Activated CD4-positive, alpha-beta T cell treated with anti-CD3 and anti-CD28 coated beads, Interleukin-2, amount 50 U/mL, for 16 hours (primary cell): ENCODE results near the gene RNF135.
"Not testable (repeated sequence)": the region's sequence is repeated elsewhere in the genome, so short reads cannot be mapped to it uniquely, and the experiment has no call there.

Experiments used
- DNase-seq: peaks from one replicate; pipeline ENCODE4 v3.0.0-alpha.2; 2020

The RNF135 gene

DNA sequence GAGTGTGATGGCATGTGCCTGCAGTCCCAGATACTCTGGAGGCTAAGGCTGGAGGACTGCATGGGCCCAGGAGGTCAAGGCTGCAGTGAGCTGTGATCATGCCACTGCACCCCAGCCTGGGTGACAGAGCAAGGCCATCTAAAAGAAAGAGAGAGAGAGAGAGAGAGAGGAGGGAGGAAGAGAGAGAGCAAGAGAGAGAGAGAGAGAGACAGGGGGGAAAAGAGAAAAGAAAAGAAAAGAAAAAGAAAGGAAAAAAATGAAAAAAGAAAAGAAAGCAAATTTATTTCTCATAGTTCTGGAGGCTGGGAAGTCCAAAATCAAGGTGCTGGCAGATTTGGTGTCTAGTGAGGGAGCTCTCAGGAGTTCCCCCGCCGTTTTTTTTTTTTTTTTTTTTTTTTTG is 33.3 kb downstream of the RNF135 start:
- DNase-seq = no peak

DNA sequence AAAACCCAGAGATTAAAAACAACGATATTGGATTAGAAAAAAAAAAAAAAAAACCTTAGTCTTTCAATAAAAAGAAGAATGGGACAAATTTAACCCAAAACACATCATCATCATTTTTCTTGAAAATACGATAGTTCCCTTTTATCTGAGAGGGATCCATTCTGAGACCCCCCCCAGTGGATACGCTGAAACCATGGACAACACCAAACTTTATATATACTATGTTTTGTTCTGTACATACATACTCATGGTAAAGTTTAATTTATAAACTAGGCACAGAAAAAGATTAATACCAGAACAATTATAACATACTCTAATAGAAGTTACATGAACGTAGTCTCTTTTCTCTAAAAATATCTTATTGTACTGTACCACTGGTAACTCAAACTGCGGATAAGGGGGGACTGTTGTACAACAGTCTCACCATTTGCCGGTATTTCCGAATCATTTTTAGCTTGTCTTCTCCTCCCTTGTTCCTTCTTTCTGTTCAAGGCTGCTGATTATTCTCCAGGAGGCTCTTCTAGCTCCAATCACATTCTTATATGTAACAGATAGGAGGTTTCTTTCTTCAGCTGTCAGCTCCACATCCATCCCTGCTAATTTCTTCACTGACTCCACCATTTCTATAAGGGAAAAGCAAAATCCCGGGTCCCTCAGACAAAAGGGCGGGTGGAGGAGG is 37.0 kb downstream of the RNF135 start:
- no peak for DNase-seq

DNA sequence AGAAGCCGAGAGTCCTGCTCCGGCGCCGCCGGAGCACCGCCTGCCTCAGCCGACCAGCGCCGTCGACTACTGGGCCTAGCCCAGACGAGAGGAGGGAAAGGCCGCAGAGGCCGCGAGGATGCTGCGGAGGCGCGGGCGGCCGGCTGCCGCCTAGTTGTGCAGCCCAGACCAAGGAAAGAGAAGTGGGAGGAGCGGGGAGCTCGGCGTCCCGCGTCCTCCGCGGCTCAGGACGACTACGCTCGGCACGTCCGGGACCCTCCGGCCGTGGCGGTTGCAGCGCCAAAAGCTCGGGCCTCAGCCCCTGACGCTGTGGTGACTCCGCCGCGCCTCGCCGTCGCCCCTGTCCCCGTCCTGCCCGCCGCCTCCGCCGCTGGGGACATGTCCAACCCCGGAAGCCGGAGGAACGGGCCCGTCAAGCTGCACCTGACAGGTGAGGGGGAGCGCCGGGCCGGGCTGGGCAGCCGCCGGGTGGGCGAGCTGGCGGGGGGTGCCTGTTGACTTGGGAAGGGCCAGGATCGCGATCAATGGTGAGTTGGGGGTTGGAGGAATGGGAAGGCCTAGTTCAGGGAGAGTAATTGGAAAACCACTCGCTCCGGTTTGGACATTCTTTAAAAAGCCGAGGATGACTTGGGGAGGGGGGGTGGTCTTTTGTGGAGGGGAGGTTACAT is 37.7 kb downstream of the RNF135 start:
- DNase-seq = peak; percentile 51

DNA sequence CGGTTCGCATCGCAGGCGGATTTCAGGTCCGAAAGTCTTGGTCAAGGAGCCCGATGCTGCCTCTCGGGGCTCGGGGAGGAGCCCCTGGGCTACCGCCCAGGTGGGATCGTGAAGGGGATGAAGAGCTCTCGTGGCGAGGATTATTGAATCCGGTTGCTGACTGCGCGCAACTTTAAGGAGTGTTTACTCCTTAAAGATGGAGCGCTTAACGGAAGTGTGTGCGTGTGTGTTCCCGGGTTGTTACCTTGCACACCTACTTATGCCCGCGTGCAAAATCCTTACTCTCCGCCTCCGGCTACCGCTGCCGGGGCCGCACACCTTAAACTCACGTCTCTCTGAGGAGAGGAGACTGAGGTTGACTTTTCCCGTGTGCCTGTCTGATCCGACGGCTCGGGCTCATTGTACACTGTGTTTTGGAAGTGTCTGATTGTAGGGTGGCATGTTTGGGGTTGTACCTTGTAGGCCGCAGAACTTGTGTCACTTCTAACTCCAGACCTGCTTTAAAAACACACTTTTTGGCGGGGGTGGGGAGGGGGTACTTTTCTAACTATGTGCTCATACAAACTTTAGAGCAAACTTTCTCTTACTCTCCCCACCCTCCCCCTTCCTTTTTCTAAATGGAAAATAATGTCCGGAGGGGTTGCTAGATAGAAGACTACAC is 38.3 kb downstream of the RNF135 start:
- DNase-seq = not testable (repeated sequence)

DNA sequence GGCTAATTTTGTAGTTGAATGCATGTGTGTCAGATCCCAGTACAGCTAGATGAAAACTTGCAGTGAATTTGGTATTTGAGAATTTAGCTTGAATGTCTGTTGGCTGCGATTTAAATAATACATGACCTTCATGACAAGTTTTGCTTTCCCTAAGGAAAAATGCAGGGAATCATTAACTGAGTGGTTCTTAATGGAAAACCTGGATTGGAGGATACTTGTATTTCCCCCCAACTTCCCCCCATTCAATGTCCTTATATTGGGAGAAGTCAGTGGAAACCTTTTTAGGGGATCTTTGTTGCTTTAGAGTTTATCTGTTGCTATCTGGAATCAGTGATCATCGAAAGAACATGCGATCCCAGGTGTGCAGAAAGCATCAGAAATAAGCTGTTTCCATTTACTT is 39.2 kb downstream of the RNF135 start:
- not testable (repeated sequence) for DNase-seq

DNA sequence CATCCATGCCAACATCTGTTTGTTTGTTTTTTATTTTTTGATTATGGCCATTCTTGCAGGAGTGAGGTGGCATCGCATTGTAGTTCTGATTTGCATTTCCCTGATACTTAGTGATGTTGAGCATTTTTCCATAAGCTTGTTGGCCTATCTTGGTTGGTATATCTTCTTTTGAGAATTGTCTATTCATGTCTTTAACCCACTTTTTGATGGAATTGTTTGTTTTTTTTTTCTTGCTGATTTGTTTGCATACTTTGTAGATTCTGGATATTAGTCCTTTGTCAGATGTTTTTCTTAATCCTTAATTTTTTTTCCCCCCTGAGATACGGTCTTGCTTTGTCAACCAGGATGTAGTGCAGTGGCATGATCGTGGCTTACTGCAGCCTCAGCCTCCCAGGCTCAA is 43.0 kb downstream of the RNF135 start:
- no peak for DNase-seq

DNA sequence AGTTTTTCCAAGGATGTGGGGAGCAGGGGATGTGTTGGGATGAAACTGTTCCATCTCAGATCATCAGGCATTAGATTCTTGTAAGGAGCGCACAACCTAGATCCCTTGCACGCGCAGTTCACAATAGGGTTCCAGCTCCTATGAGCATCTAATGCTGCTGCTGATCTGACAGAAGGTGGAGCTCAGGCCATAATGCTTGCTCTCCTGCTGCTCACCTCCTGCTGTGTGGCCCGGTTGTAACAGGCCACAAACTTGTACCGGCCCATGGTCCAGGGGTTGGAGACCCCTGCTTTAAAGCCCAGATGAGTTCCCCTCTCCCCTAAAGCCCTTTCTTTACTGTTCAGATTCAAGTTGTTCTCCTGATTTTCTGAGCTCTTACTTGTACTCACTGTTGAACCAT is 44.8 kb downstream of the RNF135 start:
- DNase-seq = no peak

DNA sequence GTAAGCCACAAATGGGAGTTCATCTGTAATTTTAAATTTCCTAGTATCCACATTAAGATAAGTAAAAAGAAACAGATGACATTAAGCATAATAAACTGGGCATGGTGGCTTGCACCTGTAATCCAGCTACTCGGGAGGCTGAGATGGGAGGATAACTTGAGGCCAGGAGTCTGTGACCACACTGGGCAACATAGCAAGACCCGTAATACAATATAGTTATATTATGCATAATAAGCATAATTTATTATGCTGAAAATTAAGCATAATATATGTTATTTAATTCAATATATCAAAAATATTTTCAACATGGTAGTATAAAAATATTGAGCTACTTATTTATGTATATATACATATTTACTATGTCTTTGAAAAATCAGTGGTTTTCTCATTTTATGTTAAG is 48.2 kb downstream of the RNF135 start:
- DNase-seq = no peak

DNA sequence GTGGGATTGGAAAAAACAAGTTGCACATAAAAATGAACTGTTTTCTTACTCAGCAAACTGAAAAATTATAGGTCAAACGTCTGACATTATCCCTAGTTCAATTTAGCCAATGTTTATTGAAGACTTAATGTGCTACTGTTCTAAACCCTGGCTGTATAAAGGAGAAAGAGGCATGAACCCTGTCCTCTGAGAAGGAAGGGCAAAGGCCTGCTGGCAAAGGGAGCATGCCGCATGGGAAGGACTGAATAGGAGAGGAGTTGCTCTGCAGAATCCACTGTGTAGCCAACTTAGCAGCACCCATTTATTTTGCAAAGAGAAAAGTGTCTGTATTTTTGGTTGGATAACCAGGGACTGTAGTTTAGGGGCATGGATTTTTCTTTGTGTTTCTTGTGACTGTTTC is 52.3 kb downstream of the RNF135 start:
- DNase-seq = not testable (repeated sequence)

DNA sequence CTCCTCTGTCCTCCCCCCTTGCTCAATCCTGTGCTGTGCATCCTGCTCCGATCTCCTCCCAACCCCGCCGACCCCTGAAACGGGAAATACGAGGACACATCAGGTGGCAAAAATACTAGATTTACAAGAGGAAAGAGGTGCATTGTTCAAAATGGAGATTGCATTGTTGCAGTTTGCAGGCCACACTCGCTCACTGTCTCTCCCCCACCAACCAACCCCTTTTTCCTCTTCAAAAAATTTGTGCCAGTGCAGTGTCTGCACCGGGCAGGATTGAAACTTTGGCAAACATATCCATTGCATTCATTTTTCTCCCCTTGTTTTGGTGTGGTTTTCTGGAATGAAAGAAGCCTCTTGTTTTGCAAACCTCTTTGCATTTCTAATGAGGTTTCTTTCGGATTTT is 61.0 kb downstream of the RNF135 start:
- no peak for DNase-seq

DNA sequence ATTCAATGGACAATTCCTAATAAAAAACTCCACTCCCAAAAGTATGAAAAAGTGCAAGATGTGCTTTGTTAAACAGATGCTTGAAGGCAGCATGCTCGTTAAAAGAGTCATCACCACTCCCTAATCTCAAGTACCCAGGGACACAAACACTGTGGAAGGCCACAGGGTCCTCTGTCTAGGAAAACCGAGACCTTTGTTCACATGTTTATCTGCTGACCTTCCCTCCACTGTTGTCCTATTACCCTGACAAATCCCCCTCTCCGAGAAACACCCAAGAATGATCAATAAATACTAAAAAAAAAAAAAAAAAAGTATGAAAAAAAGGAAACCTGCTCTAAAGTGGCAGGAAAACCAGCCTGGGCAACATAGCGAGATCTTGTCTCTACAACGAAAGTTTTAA is 64.8 kb downstream of the RNF135 start:
- not testable (repeated sequence) for DNase-seq

DNA sequence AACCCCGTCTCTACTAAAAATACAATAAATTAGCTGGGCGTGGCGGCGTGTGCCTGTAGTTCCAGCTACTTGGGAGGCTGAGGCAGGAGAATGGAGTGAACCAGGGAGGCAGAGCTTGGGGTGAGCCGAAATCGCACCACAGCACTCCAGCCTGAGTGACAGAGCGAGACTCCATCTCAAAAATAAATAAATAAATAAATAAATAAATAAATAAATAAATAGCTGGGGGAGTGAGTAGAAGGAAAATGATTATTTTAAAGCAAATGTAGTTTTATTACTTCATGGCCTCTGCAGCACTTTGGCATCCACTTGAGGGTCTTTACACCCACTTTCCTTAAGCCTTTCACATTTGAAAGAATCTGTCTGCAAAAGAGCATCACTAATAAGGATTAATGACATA is 70.0 kb downstream of the RNF135 start:
- DNase-seq = not testable (repeated sequence)

DNA sequence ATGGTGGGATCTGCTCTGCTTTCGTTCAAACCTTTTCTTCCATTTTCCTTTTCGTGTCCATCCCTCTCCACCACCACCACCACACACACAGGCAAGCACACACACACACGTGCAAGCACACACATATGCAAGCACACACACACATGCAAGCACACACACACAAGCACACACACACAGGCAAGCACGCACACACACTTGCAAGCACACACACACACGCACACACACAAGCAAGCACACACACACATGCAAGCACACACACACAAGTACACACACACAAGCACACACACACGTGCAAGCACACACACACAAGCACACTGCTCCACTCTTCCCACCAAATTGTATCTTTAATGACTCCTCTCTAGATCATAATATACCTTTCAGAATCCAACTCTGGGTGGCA is 71.5 kb downstream of the RNF135 start:
- DNase-seq = not testable (repeated sequence)

DNA sequence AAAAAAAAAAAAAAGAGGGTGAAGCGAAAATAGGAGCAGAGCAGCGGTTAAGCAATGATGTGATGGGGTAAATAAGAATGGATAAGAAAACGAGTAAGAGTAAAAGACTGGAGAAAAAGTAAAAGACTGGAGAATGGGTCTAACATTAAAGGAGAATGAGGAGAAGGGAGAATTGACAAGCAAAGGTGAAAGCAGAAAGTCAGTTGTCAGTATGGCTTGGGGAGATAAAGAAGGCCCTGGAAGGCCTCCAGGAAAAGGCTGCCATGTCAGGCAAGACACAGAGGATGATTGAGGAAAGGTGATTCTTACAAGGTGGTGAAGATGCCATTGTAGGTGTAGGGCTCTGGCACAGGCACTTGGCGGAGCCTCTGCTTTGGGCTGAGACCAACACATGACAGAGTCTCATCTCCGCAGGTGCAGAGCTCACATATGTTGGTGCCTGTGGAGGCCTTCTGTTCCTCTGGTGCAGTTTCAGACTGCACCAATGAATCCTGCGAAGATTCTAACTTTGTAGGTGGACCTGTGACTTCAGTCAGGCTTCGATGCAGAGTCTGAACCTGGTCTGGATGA is 76.1 kb downstream of the RNF135 start:
- DNase-seq = not testable (repeated sequence)

DNA sequence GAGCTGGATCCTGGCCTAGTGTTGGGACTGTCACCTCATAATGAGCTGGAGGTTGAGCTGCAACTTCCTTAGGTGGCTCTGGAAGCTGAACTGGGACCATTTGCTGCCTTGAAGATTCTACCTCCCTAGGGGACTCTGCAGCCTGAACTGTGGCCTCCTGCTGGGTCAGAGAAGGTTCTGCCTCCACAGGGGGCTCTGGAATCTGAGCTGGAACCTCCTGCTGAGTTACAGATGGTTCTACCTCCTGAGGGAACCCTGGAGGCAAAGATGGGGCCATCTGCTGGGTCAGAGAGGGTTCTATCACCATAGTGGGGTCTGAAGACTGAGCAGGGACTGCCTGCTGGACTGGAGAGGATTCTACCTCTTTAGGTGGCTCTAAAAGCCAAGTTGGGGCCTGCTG is 77.3 kb downstream of the RNF135 start:
- no peak for DNase-seq

DNA sequence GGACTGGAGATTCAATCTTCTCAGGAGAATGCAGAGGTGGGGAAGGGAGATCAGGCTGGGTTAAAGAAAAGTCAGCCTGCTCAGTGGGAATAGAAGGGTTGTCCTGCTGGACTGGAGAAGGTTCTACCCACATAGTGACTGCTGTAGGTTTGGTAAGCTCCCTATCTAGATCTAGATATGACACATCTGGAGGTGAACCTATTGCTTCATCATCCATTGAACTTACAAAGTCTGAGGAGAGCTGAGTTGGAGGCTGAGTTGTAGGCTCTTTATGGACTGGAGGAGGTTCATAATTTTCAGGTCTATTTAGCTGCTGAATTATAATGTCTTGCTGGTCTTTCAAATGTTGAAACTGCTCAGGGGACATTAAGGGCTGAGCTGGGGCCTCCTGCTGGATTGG is 77.9 kb downstream of the RNF135 start:
- DNase-seq = no peak
